SK-N-MC (cell line): Measurements from ENCODE around the gene CACNB4.

ENCODE experiments used
- EZH2 ChIP-seq: fragments of 200-600 bp; sonication (generic); IDR thresholded peaks from one replicate; pipeline ENCODE4 v1.6.1; 2017; ENCODE audit warnings: antibody characterized with exemption
- FOXP2 ChIP-seq: optimal IDR thresholded peaks from 2 replicates; pipeline ENCODE3; 2011; ENCODE audit warnings: mild to moderate bottlenecking, moderate library complexity; ENCODE audit not compliant: insufficient read depth; ENCODE audit errors: extremely low read length, control extremely low read depth
- POLR2AphosphoS5 ChIP-seq: IDR thresholded peaks from 2 replicates; pipeline ENCODE4 v1.6.1; 2012; ENCODE audit warnings: mild to moderate bottlenecking, low read depth, low read length, borderline replicate concordance

GRCh38 chr2:151843691-151844061, 255.2 kb downstream of the CACNB4 start:
- no peak for TF ChIP-seq EZH2
- TF ChIP-seq POLR2AphosphoS5 = no peak
- no peak for TF ChIP-seq FOXP2
